SK-N-SH treated with all-trans-retinoic acid at 6 μM for 48 hours (cell line): ENCODE measurements around the gene SMAP1.

ENCODE experiments used
- ATAC-seq: fragments of 200-7000 bp; cut with Tn5 transposase; 3 replicates; pipeline ENCODE4 v1.9.1; 2020; ENCODE audit warnings: mild to moderate bottlenecking, moderate library complexity
- ARNTL ChIP-seq: fragments of 450-650 bp; formaldehyde crosslinking; IDR thresholded peaks from 2 replicates; pipeline ENCODE4 v1.5.0; 2020; ENCODE audit warnings: low read depth, mild to moderate bottlenecking, moderate library complexity, borderline replicate concordance
- BACH2 ChIP-seq: fragments of 250-450 bp; sonication (Bioruptor Pico); IDR thresholded peaks from 2 replicates; pipeline ENCODE4 v1.9.0; 2021; ENCODE audit warnings: mild to moderate bottlenecking, borderline replicate concordance
- CREB5 ChIP-seq: fragments of 250-450 bp; sonication (Bioruptor Pico); IDR thresholded peaks from 2 replicates; pipeline ENCODE4 v1.5.1; 2020; ENCODE audit warnings: low read depth, mild to moderate bottlenecking, moderate library complexity
- CSDC2 ChIP-seq: fragments of 250-450 bp; sonication (Bioruptor Pico); IDR thresholded peaks from 2 replicates; pipeline ENCODE4 v1.5.0; 2020; ENCODE audit warnings: mild to moderate bottlenecking, moderate library complexity
- CSRNP3 ChIP-seq: fragments of 250-450 bp; sonication (Bioruptor Pico); IDR thresholded peaks from 2 replicates; pipeline ENCODE4 v1.5.1; 2021; ENCODE audit warnings: mild to moderate bottlenecking, moderate library complexity
- ESRRG ChIP-seq: fragments of 250-450 bp; sonication (Bioruptor Pico); IDR thresholded peaks from 2 replicates; pipeline ENCODE4 v1.6.1; 2021; ENCODE audit warnings: mild to moderate bottlenecking
- ISL1 ChIP-seq: fragments of 250-450 bp; sonication (Bioruptor Pico); IDR thresholded peaks from 2 replicates; pipeline ENCODE4 v2.1.2; 2022; ENCODE audit warnings: mild to moderate bottlenecking, moderate library complexity
- OSR1 ChIP-seq: fragments of 250-450 bp; sonication (Bioruptor Pico); IDR thresholded peaks from 2 replicates; pipeline ENCODE4 v1.8.0; 2022; ENCODE audit warnings: moderate library complexity, mild to moderate bottlenecking, inconsistent platforms
- PATZ1 ChIP-seq: fragments of 250-450 bp; sonication (Bioruptor Pico); IDR thresholded peaks from 2 replicates; pipeline ENCODE4 v1.8.0; 2020; ENCODE audit warnings: mild to moderate bottlenecking, moderate library complexity, borderline replicate concordance
- PPARA ChIP-seq: fragments of 250-450 bp; sonication (Bioruptor Pico); IDR thresholded peaks from 2 replicates; pipeline ENCODE4 v1.5.0; 2020; ENCODE audit warnings: mild to moderate bottlenecking, borderline replicate concordance
- RARB ChIP-seq: fragments of 250-450 bp; sonication (Bioruptor Pico); IDR thresholded peaks from 2 replicates; pipeline ENCODE4 v1.8.0; 2021; ENCODE audit warnings: mild to moderate bottlenecking, moderate library complexity
- SNAI2 ChIP-seq: fragments of 250-450 bp; sonication (Bioruptor Pico); IDR thresholded peaks from 2 replicates; pipeline ENCODE4 v1.5.0; 2020; ENCODE audit warnings: mild to moderate bottlenecking, moderate library complexity
- TCF4 ChIP-seq: fragments of 250-450 bp; sonication (Bioruptor Pico); IDR thresholded peaks from 2 replicates; pipeline ENCODE4 v1.8.0; 2021; ENCODE audit warnings: mild to moderate bottlenecking, moderate library complexity, borderline replicate concordance
- TOX ChIP-seq: fragments of 250-450 bp; sonication (Bioruptor Pico); IDR thresholded peaks from 2 replicates; pipeline ENCODE4 v1.8.0; 2021; ENCODE audit warnings: mild to moderate bottlenecking, moderate library complexity, borderline replicate concordance
- ZC3H10 ChIP-seq: fragments of 250-450 bp; sonication (Bioruptor Pico); IDR thresholded peaks from 2 replicates; pipeline ENCODE4 v1.5.1; 2021; ENCODE audit warnings: mild to moderate bottlenecking, moderate library complexity
- ZFP3 ChIP-seq: fragments of 250-450 bp; sonication (Bioruptor Pico); IDR thresholded peaks from 2 replicates; pipeline ENCODE4 v1.5.0; 2020; ENCODE audit warnings: mild to moderate bottlenecking, moderate library complexity
- ZFP30 ChIP-seq: fragments of 450-650 bp; formaldehyde crosslinking; IDR thresholded peaks from 2 replicates; pipeline ENCODE4 v1.5.0; 2022; ENCODE audit warnings: mild to moderate bottlenecking, moderate library complexity
- ZNF565 ChIP-seq: fragments of 450-650 bp; formaldehyde crosslinking; conservative IDR thresholded peaks from 2 replicates; pipeline ENCODE4 v1.5.0; 2020; ENCODE audit warnings: low read depth, mild to moderate bottlenecking, moderate library complexity
- ZNF70 ChIP-seq: fragments of 450-650 bp; formaldehyde crosslinking; IDR thresholded peaks from 2 replicates; pipeline ENCODE4 v1.5.0; 2020; ENCODE audit warnings: mild to moderate bottlenecking, moderate library complexity
- TF ChIP-seq, protein P1 (sequence below): fragments of 250-450 bp; sonication (Bioruptor Pico); IDR thresholded peaks from 2 replicates; pipeline ENCODE4 v1.8.0; 2021; ENCODE audit warnings: low read depth, mild to moderate bottlenecking, moderate library complexity, borderline replicate concordance
- TF ChIP-seq, protein P2 (sequence below): fragments of 250-450 bp; sonication (Bioruptor Pico); IDR thresholded peaks from 2 replicates; pipeline ENCODE4 v1.5.0; 2020; ENCODE audit warnings: mild to moderate bottlenecking, moderate library complexity

The SMAP1 gene

GRCh38 chr6:70663881-70664466 is 3.7 kb upstream of the SMAP1 start:
- no peak for ATAC-seq
- TF ChIP-seq ZFP3 (CRISPR knock-in tag) (no peak), CSRNP3 (CRISPR knock-in tag) (no peak), ZNF70 (CRISPR knock-in tag) (no peak), ARNTL (no peak), ZC3H10 (no peak), PPARA (CRISPR knock-in tag) (no peak), RARB (CRISPR knock-in tag) (no peak), PATZ1 (CRISPR knock-in tag) (no peak), ZNF565 (no peak), ESRRG (no peak), SNAI2 (CRISPR knock-in tag) (no peak), ZFP30 (CRISPR knock-in tag) (no peak), ISL1 (CRISPR knock-in tag) (no peak), TOX (CRISPR knock-in tag) (no peak)
- TF ChIP-seq, protein P1, sequence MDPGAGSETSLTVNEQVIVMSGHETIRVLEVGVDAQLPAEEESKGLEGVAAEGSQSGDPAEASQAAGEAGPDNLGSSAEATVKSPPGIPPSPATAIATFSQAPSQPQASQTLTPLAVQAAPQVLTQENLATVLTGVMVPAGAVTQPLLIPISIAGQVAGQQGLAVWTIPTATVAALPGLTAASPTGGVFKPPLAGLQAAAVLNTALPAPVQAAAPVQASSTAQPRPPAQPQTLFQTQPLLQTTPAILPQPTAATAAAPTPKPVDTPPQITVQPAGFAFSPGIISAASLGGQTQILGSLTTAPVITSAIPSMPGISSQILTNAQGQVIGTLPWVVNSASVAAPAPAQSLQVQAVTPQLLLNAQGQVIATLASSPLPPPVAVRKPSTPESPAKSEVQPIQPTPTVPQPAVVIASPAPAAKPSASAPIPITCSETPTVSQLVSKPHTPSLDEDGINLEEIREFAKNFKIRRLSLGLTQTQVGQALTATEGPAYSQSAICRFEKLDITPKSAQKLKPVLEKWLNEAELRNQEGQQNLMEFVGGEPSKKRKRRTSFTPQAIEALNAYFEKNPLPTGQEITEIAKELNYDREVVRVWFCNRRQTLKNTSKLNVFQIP (CRISPR knock-in tag) = no peak
- TF ChIP-seq, protein P2, sequence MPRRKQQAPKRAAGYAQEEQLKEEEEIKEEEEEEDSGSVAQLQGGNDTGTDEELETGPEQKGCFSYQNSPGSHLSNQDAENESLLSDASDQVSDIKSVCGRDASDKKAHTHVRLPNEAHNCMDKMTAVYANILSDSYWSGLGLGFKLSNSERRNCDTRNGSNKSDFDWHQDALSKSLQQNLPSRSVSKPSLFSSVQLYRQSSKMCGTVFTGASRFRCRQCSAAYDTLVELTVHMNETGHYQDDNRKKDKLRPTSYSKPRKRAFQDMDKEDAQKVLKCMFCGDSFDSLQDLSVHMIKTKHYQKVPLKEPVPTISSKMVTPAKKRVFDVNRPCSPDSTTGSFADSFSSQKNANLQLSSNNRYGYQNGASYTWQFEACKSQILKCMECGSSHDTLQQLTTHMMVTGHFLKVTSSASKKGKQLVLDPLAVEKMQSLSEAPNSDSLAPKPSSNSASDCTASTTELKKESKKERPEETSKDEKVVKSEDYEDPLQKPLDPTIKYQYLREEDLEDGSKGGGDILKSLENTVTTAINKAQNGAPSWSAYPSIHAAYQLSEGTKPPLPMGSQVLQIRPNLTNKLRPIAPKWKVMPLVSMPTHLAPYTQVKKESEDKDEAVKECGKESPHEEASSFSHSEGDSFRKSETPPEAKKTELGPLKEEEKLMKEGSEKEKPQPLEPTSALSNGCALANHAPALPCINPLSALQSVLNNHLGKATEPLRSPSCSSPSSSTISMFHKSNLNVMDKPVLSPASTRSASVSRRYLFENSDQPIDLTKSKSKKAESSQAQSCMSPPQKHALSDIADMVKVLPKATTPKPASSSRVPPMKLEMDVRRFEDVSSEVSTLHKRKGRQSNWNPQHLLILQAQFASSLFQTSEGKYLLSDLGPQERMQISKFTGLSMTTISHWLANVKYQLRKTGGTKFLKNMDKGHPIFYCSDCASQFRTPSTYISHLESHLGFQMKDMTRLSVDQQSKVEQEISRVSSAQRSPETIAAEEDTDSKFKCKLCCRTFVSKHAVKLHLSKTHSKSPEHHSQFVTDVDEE (CRISPR knock-in tag) = no peak

GRCh38 chr6:70666706-70667105 is 977 bp upstream of the SMAP1 start:
- TF ChIP-seq TCF4 (CRISPR knock-in tag) (no peak), ARNTL (no peak), CSRNP3 (CRISPR knock-in tag) (no peak), TOX (CRISPR knock-in tag) (no peak), CSDC2 (no peak), ZC3H10 (no peak), ZNF565 (no peak), PPARA (CRISPR knock-in tag) (no peak), OSR1 (no peak), CREB5 (CRISPR knock-in tag) (no peak), RARB (CRISPR knock-in tag) (no peak), ESRRG (no peak), ZFP30 (CRISPR knock-in tag) (no peak), SNAI2 (CRISPR knock-in tag) (no peak), PATZ1 (CRISPR knock-in tag) (no peak), ZNF70 (CRISPR knock-in tag) (no peak), ISL1 (CRISPR knock-in tag) (no peak), ZFP3 (CRISPR knock-in tag) (no peak), BACH2 (CRISPR knock-in tag) (no peak)
- TF ChIP-seq, protein P2 (CRISPR knock-in tag) = no peak
- no peak for ATAC-seq
